LoVo (cell line): ENCODE measurements around the gene STAG1.
"Not testable (repeated sequence)": the region's sequence is repeated elsewhere in the genome, so short reads cannot be mapped to it uniquely, and the experiment has no call there.

Experiments
- DNase-seq: peaks from one replicate; pipeline ENCODE4 v3.0.0-alpha.2; 2016; ENCODE audit warnings: low spot score

The STAG1 gene

DNA sequence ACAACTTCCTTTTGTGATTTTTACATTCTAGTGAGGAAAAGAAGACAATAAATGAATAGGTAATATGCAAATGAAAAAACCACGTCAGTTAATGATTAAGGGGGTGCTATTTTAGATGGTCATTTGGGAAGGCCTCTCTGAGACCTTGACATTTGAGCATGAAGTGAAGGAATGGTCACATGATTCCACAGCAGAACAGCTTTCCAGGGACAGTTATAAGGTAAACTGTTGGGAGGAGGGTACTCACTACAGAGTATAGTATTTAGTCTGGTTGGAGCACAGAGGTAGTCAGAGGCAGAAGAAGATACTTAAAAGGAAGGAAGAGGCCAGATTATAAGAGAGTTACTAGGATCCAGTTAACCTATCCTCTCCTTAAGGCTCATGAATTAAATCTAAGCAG is 246.5 kb downstream of the STAG1 start:
- no peak for DNase-seq

DNA sequence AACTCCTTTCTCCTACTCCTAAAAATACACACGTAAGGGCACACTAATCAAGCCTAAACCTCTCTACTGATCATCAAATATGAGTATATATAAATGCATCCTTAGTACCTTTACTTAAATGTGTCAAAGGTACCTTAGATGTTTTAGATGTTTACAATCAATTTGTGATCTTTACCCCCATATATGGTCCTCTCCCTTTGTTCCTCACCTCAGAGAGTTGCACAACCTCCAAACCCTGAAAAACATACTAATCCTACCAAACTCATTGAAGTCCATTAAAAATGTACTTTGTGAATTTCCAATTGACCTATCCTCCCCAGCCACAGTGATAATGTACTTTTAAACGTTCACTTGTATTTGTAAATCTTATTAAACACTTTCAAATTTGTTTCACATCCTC is 249.1 kb downstream of the STAG1 start:
- DNase-seq = no peak

DNA sequence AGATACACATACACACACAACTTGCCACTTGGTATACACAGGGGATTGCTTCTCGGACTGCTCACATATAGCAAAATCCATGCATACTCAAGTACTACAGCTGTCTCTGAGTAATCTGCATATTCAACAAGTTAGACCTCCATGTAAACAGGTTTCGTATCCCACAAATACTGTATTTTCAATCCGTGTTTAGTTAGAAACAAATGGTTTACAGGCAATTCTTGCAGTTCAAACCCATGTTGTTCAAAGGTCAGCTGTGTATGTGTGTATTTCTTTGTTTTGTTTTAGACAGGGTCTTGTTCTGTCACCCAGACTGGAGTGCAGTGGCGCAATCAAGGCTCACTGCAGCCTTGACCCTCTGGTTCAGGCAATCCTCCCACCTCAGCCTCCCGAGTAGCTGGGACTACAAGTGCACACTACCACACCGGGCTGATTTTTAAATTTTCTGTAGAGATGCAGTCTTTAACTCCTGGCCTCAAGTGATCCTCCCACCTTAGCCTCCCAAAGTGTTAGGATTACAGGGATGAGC is 253.2 kb downstream of the STAG1 start:
- DNase-seq = no peak

DNA sequence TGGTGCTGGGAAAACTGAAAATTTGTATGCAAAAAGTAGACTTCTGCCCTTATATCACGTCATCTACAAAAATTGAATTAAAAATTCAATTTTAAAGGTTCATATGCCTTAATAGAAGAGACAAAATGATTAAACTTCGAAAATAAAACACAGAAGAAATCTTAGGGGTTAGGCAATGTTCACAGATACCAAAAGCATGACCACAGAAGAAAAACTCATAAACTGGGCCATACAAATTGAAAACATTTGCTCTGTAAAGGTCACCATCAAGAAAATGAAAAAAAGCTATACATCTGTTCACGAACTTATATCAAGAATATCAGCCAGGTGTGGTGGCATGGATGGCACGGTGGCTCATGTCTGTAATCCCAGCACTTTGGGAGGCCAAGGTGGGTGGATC is 257.0 kb downstream of the STAG1 start:
- no peak for DNase-seq

DNA sequence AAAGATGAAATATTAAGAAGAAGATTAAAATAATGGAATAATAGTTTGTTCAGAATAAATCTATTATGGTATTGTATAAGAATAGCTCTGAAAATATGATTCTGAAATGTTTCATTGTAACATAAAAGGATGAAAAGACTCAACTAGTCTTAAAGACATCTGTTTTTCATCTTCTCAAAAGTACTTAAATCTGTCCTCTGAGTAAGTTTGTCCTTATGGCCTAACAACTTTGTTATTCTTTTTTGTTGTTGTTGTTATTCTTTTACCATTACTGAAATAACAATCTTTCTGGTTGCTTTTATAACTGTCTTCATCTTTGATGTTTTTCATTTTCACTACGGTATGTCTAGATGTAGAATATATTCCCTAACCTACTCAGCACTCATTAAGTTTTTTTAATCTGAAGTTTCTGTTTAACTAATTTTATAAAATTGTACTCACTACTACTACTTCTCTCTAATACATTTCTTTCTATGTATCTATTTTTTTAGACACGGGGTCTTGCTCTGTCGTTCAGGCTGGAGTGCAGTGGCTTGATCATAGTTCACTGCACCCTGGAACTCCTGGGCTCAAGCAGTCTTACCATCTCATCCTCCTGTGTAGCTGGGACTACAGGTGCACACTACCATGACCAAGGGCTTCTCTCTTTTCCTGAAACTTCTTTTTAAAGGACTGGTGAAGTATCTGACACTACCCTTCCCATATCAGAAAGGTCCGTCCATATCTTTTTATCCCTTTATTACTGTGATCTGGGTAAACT is 261.4 kb downstream of the STAG1 start:
- no peak for DNase-seq

DNA sequence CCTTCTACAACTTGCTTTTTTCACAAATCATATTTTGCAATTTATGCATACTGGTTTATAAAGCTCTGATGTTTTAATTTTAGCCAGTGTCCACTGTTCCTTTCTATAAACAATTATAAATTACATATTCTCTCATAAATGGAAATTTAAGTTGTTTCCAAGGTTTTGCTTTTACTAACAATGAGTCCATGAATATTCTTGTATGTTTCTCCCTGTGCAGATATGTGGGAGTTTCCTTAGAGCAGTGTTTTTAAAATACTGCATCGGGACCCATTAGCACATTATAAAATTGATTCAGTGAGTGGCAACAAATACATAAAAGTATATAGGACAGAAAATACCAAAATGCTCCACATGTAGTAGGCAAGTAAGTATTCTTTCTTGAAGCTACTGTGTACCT is 266.4 kb downstream of the STAG1 start:
- DNase-seq = no peak

DNA sequence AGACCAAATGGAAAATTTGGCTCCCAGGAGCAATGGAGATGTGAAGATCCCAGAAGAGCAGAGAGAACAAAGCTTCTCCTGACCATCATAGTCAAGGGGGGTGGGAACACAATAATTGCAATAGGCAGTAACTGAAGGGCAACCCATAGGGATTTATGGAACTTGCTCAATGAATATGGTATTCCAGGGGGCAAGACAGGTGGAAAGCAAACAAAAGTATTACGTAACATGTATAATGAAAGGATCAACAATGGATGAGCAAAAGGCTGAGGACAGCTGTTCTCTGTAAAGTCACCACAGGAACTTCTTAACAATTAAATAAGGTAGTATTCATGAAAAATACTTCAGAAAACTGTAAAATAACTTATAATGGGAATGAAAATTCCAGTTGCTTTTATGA is 275.9 kb downstream of the STAG1 start:
- DNase-seq = no peak

DNA sequence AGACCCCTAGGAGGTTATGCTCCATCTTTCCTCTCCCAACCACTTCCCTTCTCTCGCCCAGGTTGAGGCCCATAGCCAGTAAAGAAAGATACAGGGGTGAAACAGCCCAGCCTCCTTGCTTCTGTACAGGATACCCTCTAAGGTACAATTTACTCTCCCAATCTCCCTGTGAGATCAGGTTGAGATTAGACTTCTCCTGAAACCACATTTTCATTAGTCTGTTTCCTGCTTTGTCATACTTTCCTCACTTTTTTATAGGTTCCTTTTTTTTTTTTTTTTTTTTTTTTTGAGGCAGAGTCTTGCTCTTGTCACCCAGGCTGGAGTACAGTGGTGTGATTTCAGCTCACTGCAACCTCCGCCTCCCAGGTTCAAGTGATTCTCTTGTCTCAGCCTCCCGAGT is 277.3 kb downstream of the STAG1 start:
- DNase-seq = not testable (repeated sequence)

DNA sequence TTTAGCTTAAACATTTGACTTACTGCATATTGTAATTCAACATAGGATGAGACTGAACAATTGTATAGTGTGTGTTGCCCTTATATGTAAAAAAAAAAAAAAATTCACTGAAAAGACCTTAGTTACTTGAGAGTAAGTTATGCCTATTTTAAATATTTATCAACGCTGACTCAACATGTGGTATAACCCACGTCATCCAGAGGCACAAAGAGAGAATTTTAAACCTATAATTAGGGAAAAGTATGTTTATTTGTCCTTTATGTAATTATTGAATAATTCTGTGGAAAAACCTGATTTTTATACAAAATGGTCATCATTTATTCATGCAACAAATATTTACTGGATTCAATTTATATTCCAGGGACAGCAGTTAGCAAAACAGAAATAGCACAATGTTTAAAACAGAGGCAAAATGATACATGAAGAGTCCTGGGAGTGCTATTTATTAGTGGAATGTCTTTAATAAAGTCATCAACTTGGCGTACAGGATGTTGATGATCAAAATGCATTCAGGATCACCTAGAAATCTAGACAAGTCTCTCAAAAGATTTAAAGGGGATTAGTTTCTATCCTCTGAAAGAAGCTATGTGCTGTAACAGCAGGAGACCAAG is 278.4 kb downstream of the STAG1 start:
- DNase-seq = no peak

DNA sequence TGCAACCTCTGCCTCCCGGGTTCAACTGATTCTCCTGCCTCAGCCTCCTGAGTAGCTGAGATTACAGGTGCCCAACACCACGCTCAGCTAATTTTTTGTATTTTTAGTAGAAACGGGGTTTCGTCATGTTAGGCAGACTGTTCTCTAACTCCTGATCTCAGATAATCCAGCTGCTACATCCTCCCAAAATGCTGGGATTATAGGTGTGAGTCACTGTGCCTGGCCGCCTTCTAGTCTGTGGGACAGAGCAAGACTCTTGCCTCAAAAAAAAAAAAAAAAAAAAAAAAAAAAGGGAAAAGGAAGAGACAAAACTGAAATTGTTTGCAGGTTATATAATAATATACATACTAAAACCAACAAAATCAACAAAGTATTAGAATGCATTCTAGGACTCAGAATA is 286.9 kb downstream of the STAG1 start:
- DNase-seq = no peak

DNA sequence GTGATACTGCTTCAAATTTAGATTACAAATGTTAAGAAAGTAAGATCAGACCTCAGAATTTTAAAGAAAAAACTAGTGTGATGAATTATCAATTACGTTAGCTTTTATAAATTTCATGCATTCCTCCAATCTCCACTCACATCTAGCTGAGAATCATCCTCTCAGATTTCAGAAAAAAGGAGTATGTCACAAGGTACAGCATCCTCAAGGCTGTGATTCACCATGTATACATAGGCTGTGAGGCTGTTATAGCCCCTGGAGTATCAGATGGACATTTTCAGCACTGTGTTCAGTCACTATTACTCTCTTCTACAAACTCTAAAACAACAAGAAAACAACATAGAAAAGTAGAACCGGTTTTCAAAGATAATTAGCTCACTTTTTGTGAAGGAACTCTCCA is 287.7 kb downstream of the STAG1 start:
- no peak for DNase-seq

DNA sequence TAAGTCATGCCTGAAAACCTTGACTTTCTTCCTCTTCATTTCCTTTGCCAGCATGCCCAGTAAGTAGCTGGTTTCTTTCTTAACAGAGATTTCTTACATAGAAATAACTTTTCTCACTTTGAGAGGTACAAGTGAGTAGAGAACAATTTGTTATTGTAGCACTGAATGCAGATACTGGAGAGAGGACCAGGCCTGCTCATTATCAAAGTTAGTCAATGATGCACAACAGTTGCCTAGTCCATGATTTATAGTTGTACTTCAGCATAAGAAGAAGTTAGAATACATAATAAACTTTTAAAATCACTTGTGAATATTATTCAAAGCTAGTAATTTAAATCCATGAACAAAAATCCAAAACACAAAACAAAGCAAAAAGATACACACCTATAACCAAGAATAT is 289.0 kb downstream of the STAG1 start:
- no peak for DNase-seq

DNA sequence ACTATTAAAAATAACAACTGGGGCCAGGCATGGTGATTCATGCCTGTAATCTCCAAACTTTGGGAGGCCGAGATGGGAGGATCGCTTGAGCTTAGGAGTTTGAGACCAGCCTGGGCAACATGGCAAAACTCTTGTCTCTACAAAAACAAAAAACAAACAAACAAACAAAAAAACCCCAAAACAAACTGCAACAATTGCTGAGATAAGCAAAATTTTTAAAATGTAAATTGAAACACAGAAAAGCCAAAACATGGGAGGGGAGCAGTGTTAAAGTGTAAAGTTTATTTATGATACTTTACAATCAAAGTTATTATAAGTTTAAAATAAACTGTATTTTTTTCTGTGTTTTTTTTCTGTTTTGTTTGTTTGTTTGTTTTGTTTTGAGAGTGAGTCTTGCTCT is 294.4 kb downstream of the STAG1 start:
- no peak for DNase-seq

DNA sequence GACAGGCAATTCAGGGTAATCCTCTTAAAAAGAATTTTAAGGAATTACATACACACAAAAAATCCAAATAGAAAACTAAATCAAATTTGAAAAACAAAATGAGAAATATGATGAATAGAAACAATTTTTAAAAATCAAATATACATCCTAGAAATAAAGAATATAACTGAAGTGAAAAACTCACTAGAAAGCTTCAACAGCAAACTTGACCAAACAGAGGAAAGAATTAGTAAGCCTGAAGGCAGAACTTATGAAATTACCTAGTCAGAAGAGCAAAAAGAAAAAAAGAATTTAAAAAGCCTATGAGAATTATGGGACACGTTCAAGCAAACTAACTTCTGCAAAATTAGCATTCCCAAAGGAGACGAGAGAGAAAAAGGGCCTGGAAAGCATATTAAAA is 296.0 kb downstream of the STAG1 start:
- DNase-seq = no peak

DNA sequence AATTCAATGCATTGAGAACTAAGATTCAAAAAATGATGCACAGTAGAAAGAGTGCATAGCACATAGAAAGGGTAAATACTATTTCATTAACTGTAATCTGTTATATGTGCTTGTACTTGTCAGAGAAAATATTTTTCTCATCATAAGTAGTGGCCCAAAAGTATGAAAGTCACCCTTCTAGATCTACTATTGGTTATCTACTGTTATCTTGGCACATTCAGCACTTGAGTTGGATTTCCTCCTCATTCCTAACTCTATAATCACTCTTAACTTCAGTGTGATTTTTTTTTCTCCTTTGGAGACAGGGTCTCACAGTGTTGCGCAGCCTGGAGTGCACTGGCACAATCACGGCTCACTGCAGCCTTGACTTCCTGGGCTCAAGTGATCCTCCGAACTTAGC is 307.6 kb downstream of the STAG1 start:
- no peak for DNase-seq

DNA sequence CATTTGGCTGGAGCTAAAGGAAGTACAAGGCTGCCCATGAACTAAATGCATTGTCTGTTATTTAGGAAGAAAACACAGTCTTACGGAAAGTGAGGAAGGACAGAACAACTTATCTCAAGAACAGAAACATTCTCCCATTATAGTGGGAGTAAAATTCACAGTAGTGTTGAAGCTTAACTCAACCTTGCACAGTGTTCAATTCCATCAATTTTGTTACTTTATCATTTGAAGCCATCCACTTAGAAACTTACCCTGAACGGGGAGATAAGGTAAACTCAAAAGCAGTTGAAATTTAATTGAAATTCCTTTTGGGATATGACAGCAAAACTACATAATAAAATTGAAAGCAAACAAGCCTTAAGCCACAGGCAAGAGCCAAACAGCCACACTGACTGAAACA is 315.1 kb downstream of the STAG1 start:
- no peak for DNase-seq

DNA sequence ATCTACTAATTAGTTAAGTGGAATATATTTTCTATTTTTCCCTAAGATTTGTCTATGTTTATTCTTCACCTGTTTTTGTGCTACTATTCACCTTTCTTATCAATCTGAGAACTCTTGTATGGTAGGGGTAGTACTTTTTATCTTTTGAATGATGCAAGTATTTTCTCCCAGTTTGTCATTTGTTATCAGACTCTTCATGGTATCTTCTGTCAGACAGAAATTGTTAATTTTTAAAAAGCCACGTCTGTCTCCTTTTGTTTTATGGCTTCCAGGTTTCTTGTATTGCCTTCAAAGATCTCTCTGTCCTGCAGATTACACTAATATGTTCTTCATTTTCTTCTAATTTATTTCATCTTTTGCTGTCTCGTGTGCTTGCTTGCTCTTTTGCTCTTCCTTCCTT is 317.7 kb downstream of the STAG1 start:
- DNase-seq = no peak

DNA sequence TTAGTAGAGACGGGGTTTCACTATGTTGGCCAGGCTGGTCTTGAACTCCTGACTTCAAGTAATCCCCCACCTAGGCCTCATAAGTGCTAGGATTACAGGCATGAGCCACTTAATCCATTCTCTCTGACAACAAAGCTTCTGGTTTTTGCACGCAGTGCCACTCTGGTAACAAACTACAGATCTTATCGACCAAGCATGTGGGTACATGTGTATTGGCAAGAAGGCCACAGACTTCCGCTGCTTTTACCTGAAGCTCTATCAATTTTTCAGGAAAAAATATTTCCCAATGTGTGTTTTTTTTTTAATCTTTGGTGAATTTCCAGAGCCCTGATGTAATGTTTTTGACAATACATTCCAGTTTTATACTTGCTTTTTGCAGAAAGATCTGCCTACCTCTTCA is 319.5 kb downstream of the STAG1 start:
- DNase-seq = no peak

DNA sequence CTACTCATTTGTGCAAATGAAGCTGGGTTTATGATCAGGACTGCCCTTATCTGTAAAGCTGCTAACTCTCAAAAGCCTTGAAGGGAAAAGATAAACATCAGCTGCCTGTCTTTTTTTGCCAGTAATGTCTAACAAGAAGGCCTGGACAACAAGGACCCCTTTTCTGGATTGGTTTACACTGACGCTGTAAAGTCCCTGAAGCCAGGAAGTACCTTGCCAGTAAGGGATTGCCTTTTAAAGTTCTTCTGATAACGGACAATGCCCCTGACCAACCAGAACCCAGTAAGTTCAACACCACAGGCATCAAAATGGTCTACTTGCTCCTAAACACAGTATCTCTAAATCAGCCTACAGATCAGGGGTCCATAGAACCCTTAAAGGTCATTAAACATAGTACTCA is 324.0 kb downstream of the STAG1 start:
- DNase-seq = no peak

DNA sequence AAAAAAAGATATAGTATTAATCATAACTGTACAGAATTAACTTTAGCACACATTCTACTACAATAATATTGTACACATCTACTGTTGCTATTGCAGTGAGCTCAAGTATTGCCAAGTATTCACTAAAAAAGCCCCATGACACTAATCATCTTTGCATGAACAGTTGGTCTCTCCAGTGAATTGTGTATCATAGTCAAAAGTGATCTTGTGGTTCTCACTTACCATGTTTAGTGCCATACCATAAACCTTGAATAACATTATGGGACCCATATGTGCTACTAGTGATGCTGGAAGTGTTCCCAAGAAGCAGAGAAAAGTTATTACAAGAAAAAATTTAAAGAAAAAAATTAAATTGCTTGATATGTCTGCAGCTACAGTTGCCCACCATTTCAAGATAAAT is 324.9 kb downstream of the STAG1 start:
- DNase-seq = no peak

DNA sequence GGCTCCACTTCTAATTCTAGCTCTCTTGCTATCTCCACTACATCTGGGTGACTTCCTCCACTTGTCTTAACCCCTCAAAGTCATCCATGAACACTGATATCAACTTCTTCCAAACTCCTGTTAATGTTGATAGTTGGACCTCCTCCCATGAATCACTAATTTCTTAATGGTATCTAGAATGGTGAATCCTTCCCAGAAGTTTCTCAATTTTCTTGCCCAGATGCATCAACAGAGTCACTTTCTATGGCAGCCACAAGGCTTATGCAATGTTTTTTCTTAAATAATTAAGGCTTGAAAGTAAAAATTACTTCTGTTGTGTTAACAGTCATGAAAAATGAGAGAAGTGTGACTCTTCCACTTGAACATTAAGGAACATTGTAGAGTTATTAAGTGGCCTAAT is 337.7 kb downstream of the STAG1 start:
- no peak for DNase-seq

DNA sequence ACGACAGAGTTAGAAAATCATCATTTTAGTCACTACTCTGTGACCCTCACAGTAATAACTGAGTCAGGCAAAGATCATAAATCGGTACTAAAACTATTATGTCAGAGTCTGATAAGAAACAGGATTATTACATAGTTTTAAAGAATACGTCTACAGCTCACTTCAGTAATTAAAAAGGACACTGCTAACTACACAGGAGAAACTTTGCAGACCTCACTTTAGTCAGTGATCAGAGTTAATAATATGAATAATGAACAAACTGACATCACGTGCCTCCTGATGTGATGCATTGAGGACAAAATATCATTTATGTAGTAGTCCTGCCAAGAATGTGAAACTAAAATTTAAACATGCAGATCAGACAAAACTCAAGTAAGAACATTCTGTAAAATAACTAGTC is 339.9 kb downstream of the STAG1 start:
- DNase-seq = no peak

DNA sequence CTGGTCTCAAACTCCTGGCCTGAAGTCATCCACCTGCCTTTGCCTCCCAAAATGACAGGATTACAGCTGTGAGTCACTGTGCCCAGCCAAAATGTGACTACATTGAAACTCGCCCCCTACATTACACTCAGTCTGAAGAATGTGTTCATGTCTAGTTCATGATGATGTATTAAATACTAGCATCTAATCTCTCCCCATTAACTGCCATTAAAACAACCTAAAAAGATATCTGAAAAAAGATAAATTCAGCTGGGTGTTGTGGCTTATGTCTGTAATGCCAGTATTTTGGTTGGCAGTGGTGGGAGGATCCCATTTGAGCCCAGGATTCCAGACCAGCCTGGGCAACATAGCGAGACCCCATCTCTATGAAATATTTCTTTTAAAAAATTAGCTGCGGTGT is 342.6 kb downstream of the STAG1 start:
- DNase-seq = no peak

DNA sequence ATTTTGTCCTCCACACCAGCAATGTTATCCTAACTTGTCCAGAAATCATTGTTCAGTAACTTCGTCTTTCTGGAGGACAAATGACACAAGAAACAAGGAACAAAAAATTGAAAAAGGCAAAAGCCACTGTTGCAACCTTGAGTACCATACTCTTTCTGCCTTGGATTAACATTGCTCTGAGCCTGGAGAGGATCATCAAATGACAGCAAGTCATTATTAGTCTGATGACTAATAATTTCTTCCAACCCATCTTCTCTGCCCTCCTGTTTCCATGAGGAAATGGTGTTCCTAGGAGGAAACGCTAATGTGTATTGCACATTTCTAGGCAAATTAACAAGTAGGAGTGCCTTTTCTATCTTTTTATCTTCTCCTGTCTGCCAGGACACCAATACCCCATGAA is 348.1 kb downstream of the STAG1 start:
- no peak for DNase-seq
